ENCODE measurements around the gene MAPT. TPM values are rescaled to one million over a fixed set of nuclear protein-coding genes. Genes with fewer than 3 reads are reported as not detected.

Gene MAPT
- total and polyA plus RNA-seq, 2 of the 13 experiments (the other 11 are each of a cell fraction or from before 2014, with no cell fraction given), result 2.1 to 2.8 TPM

DNA sequence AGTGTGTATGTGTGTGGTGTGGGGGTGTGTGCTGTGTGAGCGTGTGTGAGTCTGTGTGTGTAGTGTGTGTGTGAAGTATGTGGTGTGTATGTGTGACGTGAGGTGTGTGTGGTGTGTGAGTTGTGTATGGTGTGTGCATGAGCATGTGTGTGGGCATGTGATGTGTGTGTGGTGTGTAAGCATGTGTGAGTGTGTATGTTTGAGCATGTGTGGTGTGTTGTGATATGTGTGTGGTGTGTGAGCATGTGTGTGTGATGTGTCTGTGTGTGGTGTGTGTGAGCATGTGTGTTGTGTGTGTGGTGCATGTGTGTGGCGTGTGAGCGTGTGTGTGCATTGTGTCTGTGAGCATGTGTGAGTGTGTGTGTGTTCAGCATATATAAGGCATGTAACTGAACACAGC, 20.9 kb downstream of the MAPT start (continued):
- TF ChIP-seq, protein P1, sequence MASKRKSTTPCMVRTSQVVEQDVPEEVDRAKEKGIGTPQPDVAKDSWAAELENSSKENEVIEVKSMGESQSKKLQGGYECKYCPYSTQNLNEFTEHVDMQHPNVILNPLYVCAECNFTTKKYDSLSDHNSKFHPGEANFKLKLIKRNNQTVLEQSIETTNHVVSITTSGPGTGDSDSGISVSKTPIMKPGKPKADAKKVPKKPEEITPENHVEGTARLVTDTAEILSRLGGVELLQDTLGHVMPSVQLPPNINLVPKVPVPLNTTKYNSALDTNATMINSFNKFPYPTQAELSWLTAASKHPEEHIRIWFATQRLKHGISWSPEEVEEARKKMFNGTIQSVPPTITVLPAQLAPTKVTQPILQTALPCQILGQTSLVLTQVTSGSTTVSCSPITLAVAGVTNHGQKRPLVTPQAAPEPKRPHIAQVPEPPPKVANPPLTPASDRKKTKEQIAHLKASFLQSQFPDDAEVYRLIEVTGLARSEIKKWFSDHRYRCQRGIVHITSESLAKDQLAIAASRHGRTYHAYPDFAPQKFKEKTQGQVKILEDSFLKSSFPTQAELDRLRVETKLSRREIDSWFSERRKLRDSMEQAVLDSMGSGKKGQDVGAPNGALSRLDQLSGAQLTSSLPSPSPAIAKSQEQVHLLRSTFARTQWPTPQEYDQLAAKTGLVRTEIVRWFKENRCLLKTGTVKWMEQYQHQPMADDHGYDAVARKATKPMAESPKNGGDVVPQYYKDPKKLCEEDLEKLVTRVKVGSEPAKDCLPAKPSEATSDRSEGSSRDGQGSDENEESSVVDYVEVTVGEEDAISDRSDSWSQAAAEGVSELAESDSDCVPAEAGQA (IDR thresholded peaks at IDR 0.05; ENCODE audit: low read depth), result no peak
- TF ChIP-seq, protein P1 (CRISPR knock-in tag; IDR thresholded peaks at IDR 0.05; ENCODE audit: borderline replicate concordance), result no peak
- TF ChIP-seq ZNF839 (CRISPR knock-in tag; IDR thresholded peaks at IDR 0.05; ENCODE audit: borderline replicate concordance) (no peak), HIVEP1 (CRISPR knock-in tag; IDR thresholded peaks at IDR 0.05) (no peak), BRCA1 (CRISPR knock-in tag; IDR thresholded peaks at IDR 0.05) (no peak), ZNF329 (CRISPR knock-in tag; IDR thresholded peaks at IDR 0.05; ENCODE audit: low read depth) (no peak), MIER3 (CRISPR knock-in tag; IDR thresholded peaks at IDR 0.05; ENCODE audit: borderline replicate concordance) (no peak), DNMT1 (CRISPR knock-in tag; IDR thresholded peaks at IDR 0.05) (0 out of 2 replicates have a peak, but pooled peaks have one; percentile 35), FOXA1 (IDR thresholded peaks at IDR 0.05) (0 out of 2 replicates have a peak, but pooled peaks have one; percentile 24), FOXA1 (CRISPR knock-in tag; IDR thresholded peaks at IDR 0.05) (no peak), NBN (conservative IDR thresholded peaks at IDR 0.05) (peak; percentile 95; the same call in 1 of the 2 replicates), NFKB2 (CRISPR knock-in tag; IDR thresholded peaks at IDR 0.05; ENCODE audit: borderline replicate concordance) (no peak), CENPT (CRISPR knock-in tag; IDR thresholded peaks at IDR 0.05; ENCODE audit: low read depth) (no peak), NCOA5 (CRISPR knock-in tag; IDR thresholded peaks at IDR 0.05) (no peak), ZNF383 (CRISPR knock-in tag; IDR thresholded peaks at IDR 0.05; ENCODE audit: borderline replicate concordance) (no peak), ZFX (CRISPR knock-in tag; IDR thresholded peaks at IDR 0.05; ENCODE audit: low read depth) (no peak), MEIS1 (CRISPR knock-in tag; IDR thresholded peaks at IDR 0.05; ENCODE audit: borderline replicate concordance) (no peak), MED13 (CRISPR knock-in tag; IDR thresholded peaks at IDR 0.05) (no peak), FOXP1 (IDR thresholded peaks at IDR 0.05) (peak; percentile 52; the same call in 1 of the 2 replicates), FOXP1 (CRISPR knock-in tag; IDR thresholded peaks at IDR 0.05) (no peak), ZNF225 (CRISPR knock-in tag; IDR thresholded peaks at IDR 0.05) (no peak), ZNF354B (CRISPR knock-in tag; IDR thresholded peaks at IDR 0.05) (no peak), ZNF780A (CRISPR knock-in tag; IDR thresholded peaks at IDR 0.05) (no peak)
- TF ChIP-seq, protein P2, sequence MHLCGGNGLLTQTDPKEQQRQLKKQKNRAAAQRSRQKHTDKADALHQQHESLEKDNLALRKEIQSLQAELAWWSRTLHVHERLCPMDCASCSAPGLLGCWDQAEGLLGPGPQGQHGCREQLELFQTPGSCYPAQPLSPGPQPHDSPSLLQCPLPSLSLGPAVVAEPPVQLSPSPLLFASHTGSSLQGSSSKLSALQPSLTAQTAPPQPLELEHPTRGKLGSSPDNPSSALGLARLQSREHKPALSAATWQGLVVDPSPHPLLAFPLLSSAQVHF (CRISPR knock-in tag; IDR thresholded peaks at IDR 0.05), result no peak
- TF ChIP-seq, protein P3, sequence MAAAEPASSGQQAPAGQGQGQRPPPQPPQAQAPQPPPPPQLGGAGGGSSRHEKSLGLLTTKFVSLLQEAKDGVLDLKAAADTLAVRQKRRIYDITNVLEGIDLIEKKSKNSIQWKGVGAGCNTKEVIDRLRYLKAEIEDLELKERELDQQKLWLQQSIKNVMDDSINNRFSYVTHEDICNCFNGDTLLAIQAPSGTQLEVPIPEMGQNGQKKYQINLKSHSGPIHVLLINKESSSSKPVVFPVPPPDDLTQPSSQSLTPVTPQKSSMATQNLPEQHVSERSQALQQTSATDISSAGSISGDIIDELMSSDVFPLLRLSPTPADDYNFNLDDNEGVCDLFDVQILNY (CRISPR knock-in tag; conservative IDR thresholded peaks at IDR 0.05), result no peak
- TF ChIP-seq, protein P4, sequence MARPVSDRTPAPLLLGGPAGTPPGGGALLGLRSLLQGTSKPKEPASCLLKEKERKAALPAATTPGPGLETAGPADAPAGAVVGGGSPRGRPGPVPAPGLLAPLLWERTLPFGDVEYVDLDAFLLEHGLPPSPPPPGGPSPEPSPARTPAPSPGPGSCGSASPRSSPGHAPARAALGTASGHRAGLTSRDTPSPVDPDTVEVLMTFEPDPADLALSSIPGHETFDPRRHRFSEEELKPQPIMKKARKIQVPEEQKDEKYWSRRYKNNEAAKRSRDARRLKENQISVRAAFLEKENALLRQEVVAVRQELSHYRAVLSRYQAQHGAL (CRISPR knock-in tag; IDR thresholded peaks at IDR 0.05; ENCODE audit: not compliant biosample characterization), result no peak

Measured in HepG2 (cell line).